H1 (cell line): Measurements from ENCODE around the gene SFXN1. TPM values are rescaled to one million over a fixed set of nuclear protein-coding genes. Genes with fewer than 3 reads are reported as not detected.
"Not testable (repeated sequence)": the region's sequence is repeated elsewhere in the genome, so short reads cannot be mapped to it uniquely, and the experiment has no call there.

Source experiments
- CTCF ChIA-PET: fragments of 300-600 bp; sonication (Branson Sonifier 250); formaldehyde crosslinking; loops from one replicate; lab custom pipeline; 2021; ENCODE audit not compliant: partially characterized antibody; lab: Charles Lee
- POLR2A ChIA-PET: fragments of 300-600 bp; sonication (Branson Sonifier 250); formaldehyde crosslinking; loops from one replicate; lab custom pipeline; 2021; ENCODE audit warnings: inconsistent platforms; ENCODE audit not compliant: partially characterized antibody; lab: Charles Lee
- DNase-seq, 2 experiments: peaks; one replicate each; pipeline versions ENCODE4 v3.0.0 to v3.0.0-alpha.2; 2010 to 2022; ENCODE audit warnings: low spot score in 2 of 2, low read depth in 1 of 2, mixed read lengths in 1 of 2
- FAIRE-seq: peaks from 2 replicates; lab custom pipeline; 2011; peaks lifted over from hg19 to GRCh38; lab: Jason Lieb, UNC
- H2AFZ ChIP-seq: 2 replicates; pipeline ENCODE4 v1.8.1; 2012; ENCODE audit warnings: low read length, inconsistent platforms
- H2AK5ac ChIP-seq: 2 replicates; pipeline ENCODE4 v1.6.1; 2013; ENCODE audit warnings: low read depth, low read length
- H2BK120ac ChIP-seq: replicated peaks from 2 replicates; pipeline ENCODE3; 2013; ENCODE audit warnings: low read depth, low read length, inconsistent platforms
- H2BK12ac ChIP-seq: 2 replicates; pipeline ENCODE4 v1.6.1; 2013; ENCODE audit warnings: low read depth, low read length
- H2BK15ac ChIP-seq: 2 replicates; pipeline ENCODE4 v1.6.1; 2013; ENCODE audit warnings: low read length
- H2BK20ac ChIP-seq: 2 replicates; pipeline ENCODE4 v1.6.1; 2013; ENCODE audit warnings: low read length
- H2BK5ac ChIP-seq: 2 replicates; pipeline ENCODE4 v1.6.1; 2013; ENCODE audit warnings: low read depth, low read length
- H3K14ac ChIP-seq: 2 replicates; pipeline ENCODE4 v1.6.1; 2013; ENCODE audit warnings: inconsistent platforms; ENCODE audit not compliant: insufficient read length
- H3K18ac ChIP-seq: 2 replicates; pipeline ENCODE4 v1.6.1; 2013; ENCODE audit warnings: low read length; ENCODE audit errors: extremely low read depth
- H3K23ac ChIP-seq: 2 replicates; pipeline ENCODE4 v1.6.1; 2013; ENCODE audit warnings: inconsistent platforms; ENCODE audit not compliant: insufficient read length
- H3K23me2 ChIP-seq: 2 replicates; pipeline ENCODE4 v1.6.1; 2013; ENCODE audit warnings: low read depth, low read length
- H3K27ac ChIP-seq: 2 replicates; pipeline ENCODE4 v1.6.1; 2011; ENCODE audit warnings: low read depth, low read length, inconsistent platforms
- H3K27me3 ChIP-seq, 4 experiments: replicated peaks in 1 of 4; 1 replicate in 1 of 4; 2 replicates in 3 of 4; pipeline versions ENCODE4 v1.6.1 to v1.8.1; 2011 to 2013; ENCODE audit warnings: low read length in 3 of 4, mild to moderate bottlenecking in 3 of 4, inconsistent platforms in 2 of 4, mixed read lengths in 2 of 4, moderate library complexity in 1 of 4; ENCODE audit not compliant: control insufficient read depth in 3 of 4, insufficient read depth in 3 of 4; ENCODE audit errors: extremely low read depth in 1 of 4
- H3K36me3 ChIP-seq, 4 experiments: 2 replicates each; pipeline versions ENCODE4 v1.6.1 to v1.8.1; 2011 to 2013; ENCODE audit warnings: mild to moderate bottlenecking in 4 of 4, low read length in 3 of 4, moderate library complexity in 2 of 4, control low read depth in 1 of 4, inconsistent platforms in 1 of 4; ENCODE audit not compliant: insufficient read depth in 4 of 4, control insufficient read depth in 2 of 4
- H3K4ac ChIP-seq: replicated peaks from 2 replicates; pipeline ENCODE3; 2013; ENCODE audit warnings: low read length, low read depth, mixed read lengths, inconsistent platforms; ENCODE audit not compliant: insufficient read length
- H3K4me1 ChIP-seq, 4 experiments: replicated peaks in 1 of 4; 1 replicate in 1 of 4; 2 replicates in 3 of 4; pipeline versions ENCODE4 v1.6.1 to v1.8.1; 2011 to 2013; ENCODE audit warnings: low read length in 3 of 4, inconsistent platforms in 2 of 4, mixed read lengths in 1 of 4; ENCODE audit not compliant: insufficient read depth in 4 of 4, control insufficient read depth in 3 of 4
- H3K4me2 ChIP-seq, 2 experiments: 2 replicates each; pipeline versions ENCODE4 v1.6.1 to v1.8.1; 2011 to 2013; ENCODE audit warnings: low read depth in 2 of 2, low read length in 2 of 2, control low read depth in 1 of 2, inconsistent platforms in 1 of 2, mild to moderate bottlenecking in 1 of 2; ENCODE audit not compliant: insufficient read depth in 1 of 2
- H3K4me3 ChIP-seq, 4 experiments: fragments of 200-600, 300-600 bp in 1 of 4; sonication (generic), shearing (Covaris generic), sonication (Bioruptor Twin) in 1 of 4; 2 replicates each; pipeline versions ENCODE4 v1.5.1 to v1.8.1; 2011 to 2016; ENCODE audit warnings: low read length in 4 of 4, low read depth in 3 of 4, control low read depth in 2 of 4, inconsistent platforms in 2 of 4, mild to moderate bottlenecking in 2 of 4, mixed read lengths in 1 of 4, moderate library complexity in 1 of 4; ENCODE audit not compliant: insufficient read depth in 2 of 4; ENCODE audit errors: extremely low read depth in 1 of 4
- H3K56ac ChIP-seq: replicated peaks from 2 replicates; pipeline ENCODE3; 2013; ENCODE audit warnings: low read depth, mild to moderate bottlenecking, mixed read lengths, low read length, inconsistent platforms; ENCODE audit not compliant: insufficient read length
- H3K79me1 ChIP-seq: 2 replicates; pipeline ENCODE4 v1.6.1; 2013; ENCODE audit warnings: low read depth, low read length, control low read depth
- H3K79me2 ChIP-seq, 2 experiments: 2 replicates each; pipeline versions ENCODE4 v1.6.1 to v1.8.1; 2012 to 2013; ENCODE audit warnings: low read length in 2 of 2, mild to moderate bottlenecking in 2 of 2, inconsistent platforms in 1 of 2; ENCODE audit not compliant: insufficient read depth in 2 of 2, control insufficient read depth in 1 of 2
- H3K9ac ChIP-seq, 4 experiments: replicated peaks in 1 of 4; 1 replicate in 1 of 4; 2 replicates in 3 of 4; pipeline versions ENCODE4 v1.6.1 to v1.8.1; 2011 to 2013; ENCODE audit warnings: low read depth in 3 of 4, low read length in 3 of 4, control low read depth in 2 of 4, mild to moderate bottlenecking in 2 of 4, moderate library complexity in 2 of 4, inconsistent platforms in 1 of 4; ENCODE audit errors: extremely low read depth in 1 of 4
- H3K9me3 ChIP-seq, 2 experiments: 2 replicates each; pipeline versions ENCODE4 v1.6.1 to v1.8.1; 2012 to 2013; ENCODE audit warnings: mild to moderate bottlenecking in 2 of 2, moderate library complexity in 2 of 2, control low read depth in 1 of 2, inconsistent platforms in 1 of 2, low read depth in 1 of 2, low read length in 1 of 2, mixed read lengths in 1 of 2; ENCODE audit not compliant: insufficient read depth in 2 of 2
- H4K20me1 ChIP-seq, 2 experiments: replicated peaks in 1 of 2; 2 replicates each; pipeline versions ENCODE3 to v1.8.1; 2011 to 2013; ENCODE audit warnings: inconsistent platforms in 2 of 2, low read length in 2 of 2, mild to moderate bottlenecking in 1 of 2; ENCODE audit not compliant: insufficient read depth in 2 of 2, control insufficient read depth in 1 of 2
- H4K5ac ChIP-seq: 2 replicates; pipeline ENCODE4 v1.6.1; 2013; ENCODE audit warnings: low read length, low read depth, mixed read lengths, inconsistent platforms; ENCODE audit not compliant: insufficient read length
- H4K8ac ChIP-seq: 2 replicates; pipeline ENCODE4 v1.8.0; 2013; ENCODE audit warnings: mild to moderate bottlenecking, moderate library complexity, low read length, inconsistent platforms; ENCODE audit not compliant: insufficient read depth; ENCODE audit errors: extremely low read depth
- H4K91ac ChIP-seq: replicated peaks from 2 replicates; pipeline ENCODE3; 2013; ENCODE audit warnings: low read length, mixed read lengths, inconsistent platforms; ENCODE audit not compliant: insufficient read length
- WGBS, 2 experiments: shearing (Covaris generic) in 1 of 2; methylation state at CpG; one replicate each; pipeline versions ENCODE4 v1.1.6 to v1.1.7; 2013 to 2015; ENCODE audit warnings: low lambda C conversion rate in 2 of 2, mixed read lengths in 2 of 2, inconsistent platforms in 1 of 2, low coverage in 1 of 2, missing lambda C conversion rate in 1 of 2; ENCODE audit not compliant: insufficient replicate concordance in 2 of 2, insufficient coverage in 1 of 2, insufficient read length in 1 of 2; ENCODE audit errors: extremely low coverage in 1 of 2, missing lambda C conversion rate in 1 of 2; 5-methylcytosine and 5-hydroxymethylcytosine counted together
- polyA plus RNA-seq, 7 experiments: library from polyadenylated mRNA; depleted of rRNA in 3 of 7; stranded (reverse) in 5 of 7; unstranded in 2 of 7; fragments of >200 nt in 5 of 7; fragments of 200-250 nt in 2 of 7; gene quantifications; 1 replicate in 5 of 7; 2 replicates in 1 of 7; 4 replicates in 1 of 7; pipeline versions ENCODE4 v1.2.1 to v1.2.3, GENCODE V29; 2011 to 2013; ENCODE audit warnings: missing spikeins in 2 of 7, mixed read lengths in 2 of 7
- total RNA-seq: library from RNA; stranded (reverse); fragmentation: NEBNext Ultra II Directional; extraction: Animal tissue kit (Norgen Biotek cat#: 25700); gene quantifications from 2 replicates; pipeline ENCODE4 v1.2.1, GENCODE V29; 2021

The SFXN1 gene
- total and polyA plus RNA-seq, 2 of the 8 experiments (the other 6 are each of a cell fraction or from before 2014, with no cell fraction given): 72.7 to 97.6 TPM

DNA sequence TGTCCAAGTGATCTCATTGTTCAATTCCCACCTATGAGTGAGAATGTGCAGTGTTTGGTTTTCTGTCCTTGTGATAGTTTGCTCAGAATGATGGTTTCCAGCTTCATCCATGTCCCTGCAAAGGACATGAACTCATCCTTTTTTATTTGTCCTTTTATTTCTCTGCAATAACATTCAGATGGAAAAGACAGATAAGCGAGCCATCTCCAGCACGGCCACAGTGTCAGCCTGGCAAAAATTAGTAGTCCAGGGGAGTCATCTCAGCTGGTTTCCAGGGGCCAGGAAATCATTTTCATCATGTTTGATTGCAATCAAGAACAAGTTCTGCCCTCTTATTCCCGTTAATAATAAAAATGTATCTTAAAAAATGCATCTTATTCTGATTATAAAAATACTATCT is 57.0 kb downstream of the SFXN1 start:
- POLR2A ChIA-PET, H3K14ac ChIP-seq, H3K56ac ChIP-seq: not testable (repeated sequence)

More for the DNA sequence above, 57.0 kb downstream of the SFXN1 start:
- not testable (repeated sequence) for H3K9ac ChIP-seq, H2BK120ac ChIP-seq, H4K5ac ChIP-seq, H3K4me2 ChIP-seq, H3K23ac ChIP-seq, H3K79me2 ChIP-seq, H2BK12ac ChIP-seq, H2AK5ac ChIP-seq, H3K4me3 ChIP-seq, H3K27ac ChIP-seq, H2BK15ac ChIP-seq, H3K9me3 ChIP-seq, H3K36me3 ChIP-seq, H4K91ac ChIP-seq, H2BK20ac ChIP-seq, H3K27me3 ChIP-seq, H2BK5ac ChIP-seq, H3K79me1 ChIP-seq, FAIRE-seq, H3K23me2 ChIP-seq, H3K4ac ChIP-seq, H2AFZ ChIP-seq, H4K20me1 ChIP-seq, H3K18ac ChIP-seq, DNase-seq, H4K8ac ChIP-seq
- CTCF ChIA-PET: interaction anchor here (0.6 to 15.3 kb wide), 31 partner anchors 9 to 336 kb away, joined by 3 to 199 read pairs (median 13); partner anchors contain the start of gene CPLX2
- peaks cover 0 to 20% (median 14%) of the 10 kb centered on the region in 4 experiments; a peak in 6 of 7 replicates for H3K4me1 ChIP-seq
- 91% methylated on average over 3 of the region's 3 CpGs; no CpG with 5 or more reads in 1 of the 2 experiments for WGBS, 2 experiments
